NCI-H128 (cell line): ENCODE results near the gene USP44.
"Not testable (repeated sequence)": the region's sequence is repeated elsewhere in the genome, so short reads cannot be mapped to it uniquely, and the experiment has no call there.

Source experiments
- DNase-seq: peaks from one replicate; lab custom pipeline; 2025; ENCODE audit not compliant: unreplicated experiment; lab: John Stamatoyannopoulos, UW

The USP44 gene

DNA sequence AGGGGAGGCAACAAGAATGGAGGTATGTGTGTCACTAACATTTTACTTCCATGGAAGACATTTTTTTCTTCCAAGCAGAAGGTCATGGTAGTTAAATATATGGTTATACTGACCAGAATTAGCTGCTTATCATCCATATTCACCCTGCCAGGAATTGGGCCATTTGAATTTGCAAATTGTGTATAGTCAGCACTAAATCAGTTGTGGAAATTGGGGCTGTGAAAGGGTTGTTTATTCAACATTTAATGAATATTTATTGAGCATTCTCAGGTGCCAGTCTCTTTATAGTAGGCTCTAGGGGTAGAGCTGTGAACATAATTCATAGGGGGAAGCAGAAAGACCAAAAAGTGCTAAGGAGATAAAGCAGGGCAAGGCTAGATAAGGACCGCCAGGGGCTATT lies 39.3 kb downstream of the USP44 start:
- no peak for DNase-seq

DNA sequence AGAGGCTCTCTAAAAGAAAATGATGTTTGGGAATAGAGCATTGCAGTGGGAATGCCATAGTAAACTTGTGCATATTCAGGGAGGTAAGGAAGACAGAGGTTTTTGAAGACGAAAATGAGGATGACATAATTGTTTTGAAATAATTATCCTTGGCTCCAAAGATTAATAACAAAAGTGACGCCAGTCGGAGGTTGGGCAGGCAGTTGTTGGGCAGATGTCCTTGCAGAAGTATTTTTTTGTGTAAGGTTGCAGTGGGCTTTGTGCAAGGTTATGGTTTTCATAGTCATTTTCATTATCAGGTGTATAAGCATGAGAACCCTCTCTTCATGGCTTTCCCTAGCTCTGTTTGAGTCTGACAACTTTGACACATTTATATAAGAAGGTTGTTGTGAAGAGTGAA lies 42.0 kb downstream of the USP44 start:
- no peak for DNase-seq

DNA sequence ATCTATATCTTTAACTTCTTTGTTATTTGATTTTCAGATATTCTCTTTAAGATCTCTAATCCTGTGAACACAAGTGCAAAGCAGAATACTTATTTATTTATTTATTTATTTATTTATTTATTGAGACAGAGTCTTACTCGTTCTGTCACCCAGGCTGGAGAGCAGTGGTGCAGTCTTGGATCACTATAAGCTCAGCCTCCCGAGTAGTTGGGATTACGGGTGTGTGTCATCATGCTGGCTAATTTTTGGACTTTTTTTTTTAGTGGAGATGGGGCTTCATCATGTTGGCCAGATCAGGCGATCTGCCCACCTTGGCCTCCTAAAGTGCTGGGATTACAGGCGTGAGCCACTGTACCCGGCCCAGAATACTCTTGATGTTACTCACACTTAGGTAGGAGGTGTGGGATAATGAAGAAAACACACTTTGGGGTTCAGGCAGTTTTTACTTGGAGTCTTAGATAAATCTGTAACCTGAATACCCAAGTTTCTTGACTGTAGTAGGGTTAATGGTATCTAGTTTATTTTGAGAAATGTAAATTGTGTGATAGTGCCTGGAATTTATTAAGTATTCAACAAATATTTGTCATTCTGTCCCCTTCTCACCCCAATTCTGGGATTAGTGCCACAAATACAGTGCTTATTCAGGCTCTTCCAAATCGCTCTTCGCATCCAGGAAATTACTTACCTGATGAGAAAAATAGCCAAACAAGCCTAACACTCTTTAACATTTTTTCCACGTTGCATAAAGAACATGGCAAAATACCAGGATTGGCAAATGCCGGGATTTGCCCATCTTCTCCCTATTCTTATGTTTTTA lies 44.4 kb downstream of the USP44 start:
- DNase-seq, result no peak

DNA sequence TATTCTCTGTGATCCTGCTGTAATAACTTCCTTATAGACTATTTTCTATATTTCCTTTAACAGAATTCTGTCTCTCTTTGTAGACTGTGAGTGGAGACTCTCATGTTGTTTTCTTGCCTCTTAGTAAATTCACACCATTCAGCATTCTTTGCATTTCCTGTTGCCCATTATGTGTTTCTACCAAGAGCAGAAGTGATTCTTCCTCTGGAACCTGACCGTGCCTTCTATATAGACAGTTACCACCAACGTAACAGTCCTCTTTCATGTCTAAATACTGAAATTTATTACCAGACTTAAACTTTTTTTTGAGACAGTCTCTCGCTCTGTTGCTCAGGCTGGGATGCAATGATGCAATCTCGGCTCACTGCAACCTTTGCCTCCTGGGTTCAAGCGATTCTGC lies 46.2 kb downstream of the USP44 start:
- no peak for DNase-seq

DNA sequence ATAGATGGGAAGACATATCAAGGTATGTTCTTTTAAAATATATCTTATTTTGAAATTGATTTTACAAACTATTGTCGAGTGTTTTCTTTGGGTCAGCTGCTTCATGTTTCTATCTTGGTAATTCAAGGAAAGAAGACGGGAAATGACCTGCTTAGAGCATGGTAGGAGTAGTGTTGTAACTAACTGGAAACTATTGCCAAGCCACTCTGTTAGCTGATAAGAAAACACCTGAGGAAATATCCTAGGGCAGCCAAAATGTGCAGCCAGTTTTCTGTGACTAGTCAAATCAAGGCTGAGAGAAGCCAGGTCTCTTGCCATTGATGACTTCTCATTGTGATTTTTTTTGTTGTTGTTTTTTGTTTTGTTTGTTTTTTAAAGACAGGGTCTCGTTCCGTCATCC lies 47.1 kb downstream of the USP44 start:
- DNase-seq, result no peak

DNA sequence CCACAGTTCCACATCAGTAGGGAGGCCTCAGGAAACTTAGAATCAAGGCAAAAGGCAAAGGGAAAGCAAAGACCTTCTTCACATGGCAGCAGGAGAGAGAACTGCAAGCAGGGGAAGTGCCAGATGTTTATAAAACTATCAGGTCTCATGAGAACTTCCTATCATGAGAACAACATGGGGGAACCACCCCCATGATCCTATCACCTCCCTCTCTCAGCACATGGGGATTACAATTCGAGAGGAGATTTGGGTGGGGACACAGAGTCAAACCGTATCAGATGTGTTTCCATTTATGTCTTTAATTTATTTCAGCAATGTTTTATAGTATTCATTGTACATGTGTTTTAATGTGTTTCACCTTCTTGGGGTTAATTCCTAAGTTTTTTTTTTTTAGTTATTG lies 51.5 kb downstream of the USP44 start:
- no peak for DNase-seq

DNA sequence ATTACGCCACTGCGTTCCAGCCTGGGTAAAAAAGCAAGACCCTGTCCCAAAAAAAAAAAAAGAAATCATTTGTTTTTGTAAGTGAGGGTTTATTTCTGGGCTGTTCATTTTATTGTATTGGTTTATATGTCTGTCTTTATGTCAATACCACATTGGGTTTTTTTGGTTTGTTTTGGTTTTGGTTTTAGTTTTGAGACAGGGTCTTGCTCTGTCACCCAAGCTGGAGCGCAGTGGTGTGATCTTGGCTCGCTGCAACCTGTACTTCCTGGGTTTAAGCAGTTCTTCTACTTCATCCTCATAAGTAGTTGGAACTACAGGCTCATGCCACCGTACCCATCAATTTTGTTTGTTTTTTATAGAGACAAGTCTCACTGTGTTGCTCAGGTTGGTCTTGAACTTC lies 52.3 kb downstream of the USP44 start:
- DNase-seq, result no peak

DNA sequence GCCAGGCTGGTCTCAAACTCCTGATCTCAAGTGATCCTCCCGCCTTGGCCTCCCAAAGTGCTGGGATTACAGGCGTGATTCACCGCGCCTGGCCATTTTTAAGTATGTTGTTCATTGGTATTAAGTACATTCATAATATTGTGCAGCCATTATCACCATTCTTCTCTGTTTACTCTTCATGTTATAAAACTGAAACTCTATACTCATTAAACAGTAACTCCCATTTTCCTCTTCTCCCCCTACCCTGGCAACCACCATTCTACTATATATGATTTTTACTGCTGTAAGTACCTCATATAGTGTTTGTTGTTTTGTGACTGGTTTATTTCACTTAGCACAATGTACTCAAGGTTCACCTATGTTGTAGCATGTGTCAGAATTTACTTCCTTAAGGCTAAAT lies 54.2 kb downstream of the USP44 start:
- DNase-seq, result no peak

DNA sequence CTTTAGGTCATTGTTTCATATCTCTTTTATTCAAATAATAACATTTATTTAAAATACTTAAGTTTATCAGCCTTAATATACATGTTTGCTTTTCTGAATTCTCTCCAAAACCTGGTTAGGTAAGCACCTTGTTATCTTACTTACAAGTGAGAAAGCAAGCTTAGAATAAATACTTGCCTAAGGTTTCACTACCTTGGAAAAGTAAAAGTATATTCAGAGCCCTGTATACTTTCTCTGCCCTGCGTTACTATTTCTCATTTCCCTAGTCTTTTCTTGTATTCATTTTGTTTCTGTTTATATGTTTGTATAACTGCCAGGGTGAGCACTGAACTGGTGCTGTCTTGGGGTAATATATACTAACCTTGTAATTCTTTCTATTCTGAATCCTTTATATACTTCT lies 55.8 kb downstream of the USP44 start:
- no peak for DNase-seq

DNA sequence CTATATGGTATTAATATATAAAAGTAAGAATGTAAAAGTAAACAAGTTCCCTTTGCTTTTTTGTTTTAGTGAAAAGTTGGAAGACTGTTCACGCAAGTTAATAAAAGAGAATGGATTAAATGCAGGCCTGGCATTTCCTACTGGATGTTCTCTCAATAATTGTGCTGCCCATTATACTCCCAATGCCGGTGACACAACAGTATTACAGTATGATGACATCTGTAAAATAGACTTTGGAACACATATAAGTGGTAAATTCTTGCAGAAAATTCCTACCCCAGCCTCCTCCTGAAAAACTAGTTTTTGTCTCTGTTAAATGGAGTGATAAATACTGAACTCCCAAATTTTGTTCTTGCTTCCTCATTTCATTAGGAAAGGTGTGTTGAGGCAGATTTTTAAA lies 56.4 kb downstream of the USP44 start:
- no peak for DNase-seq

DNA sequence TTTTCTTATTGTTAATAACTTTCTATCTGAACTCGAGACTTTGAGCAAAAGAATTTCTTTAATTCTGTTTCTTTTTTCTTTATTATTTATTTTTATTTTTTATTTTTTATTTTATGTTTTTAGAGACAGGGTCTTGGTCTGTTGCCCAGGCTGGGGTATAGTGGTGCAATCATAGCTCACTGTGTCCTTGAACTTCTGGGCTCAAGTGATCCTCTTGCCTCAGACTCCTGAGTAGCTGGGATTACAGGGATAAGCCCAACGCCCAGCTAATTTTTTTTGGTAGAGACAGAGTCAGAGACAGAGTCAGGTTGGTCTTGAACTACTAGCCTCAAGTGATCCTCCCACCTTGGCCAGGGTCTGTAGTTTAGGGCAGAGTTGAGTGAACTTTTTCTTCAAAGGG lies 58.8 kb downstream of the USP44 start:
- no peak for DNase-seq

DNA sequence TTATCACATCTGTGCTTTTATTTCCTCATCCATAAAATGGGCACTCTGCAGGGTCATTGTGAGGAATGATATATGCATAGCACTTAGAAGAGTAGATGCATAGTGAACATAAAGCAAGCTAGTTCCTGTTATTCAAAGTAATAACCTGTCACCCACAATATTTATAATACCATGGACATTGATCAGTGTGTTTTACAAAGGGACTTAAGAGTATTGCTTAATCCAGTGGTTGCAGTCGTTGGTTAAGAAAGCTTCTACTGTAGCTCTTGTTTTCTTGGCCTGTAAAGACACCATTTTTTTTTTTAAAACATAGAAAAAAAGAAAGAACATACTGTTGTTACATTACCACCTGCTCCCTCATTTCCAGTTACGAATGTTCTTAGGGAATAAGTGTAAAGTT lies 64.3 kb downstream of the USP44 start:
- DNase-seq, result no peak

DNA sequence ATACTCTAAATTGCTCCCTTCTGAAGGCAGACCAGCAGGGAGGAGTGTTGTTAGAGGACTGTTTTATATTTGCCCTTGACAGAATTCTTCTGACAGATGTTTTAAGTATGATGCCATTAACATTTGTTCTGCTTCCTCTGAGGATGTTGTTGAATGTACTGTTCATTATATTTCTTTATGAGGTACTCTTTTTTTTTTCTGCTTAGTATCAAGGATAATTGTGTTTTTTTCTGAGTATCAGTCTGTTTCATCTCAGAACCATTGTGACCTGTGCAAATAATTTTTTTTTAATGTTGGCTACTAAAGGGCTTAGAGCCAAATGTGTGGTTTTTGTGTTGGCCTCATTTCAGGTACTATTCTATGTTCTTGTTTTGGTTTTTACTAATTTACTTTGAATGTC lies 66.8 kb downstream of the USP44 start:
- DNase-seq, result no peak

DNA sequence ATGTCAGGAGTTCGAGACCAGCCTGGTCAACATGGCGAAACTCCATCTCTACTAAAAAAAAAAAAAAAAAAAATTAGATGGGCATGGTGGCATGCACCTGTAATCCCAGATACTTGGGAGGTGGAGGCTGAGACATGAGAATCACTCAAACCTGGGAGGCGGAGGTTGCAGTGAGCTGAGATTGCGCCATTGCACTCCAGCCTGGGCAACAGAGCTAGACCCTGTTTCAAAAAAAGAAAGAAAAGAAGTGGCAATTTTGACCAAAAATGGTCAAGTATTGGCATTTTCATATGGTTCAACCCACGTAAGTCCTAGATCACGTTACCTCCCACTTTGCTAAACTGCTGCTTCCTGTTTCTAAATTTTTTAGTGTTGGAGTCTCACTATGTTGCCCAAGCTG lies 68.7 kb downstream of the USP44 start:
- not testable (repeated sequence) for DNase-seq

DNA sequence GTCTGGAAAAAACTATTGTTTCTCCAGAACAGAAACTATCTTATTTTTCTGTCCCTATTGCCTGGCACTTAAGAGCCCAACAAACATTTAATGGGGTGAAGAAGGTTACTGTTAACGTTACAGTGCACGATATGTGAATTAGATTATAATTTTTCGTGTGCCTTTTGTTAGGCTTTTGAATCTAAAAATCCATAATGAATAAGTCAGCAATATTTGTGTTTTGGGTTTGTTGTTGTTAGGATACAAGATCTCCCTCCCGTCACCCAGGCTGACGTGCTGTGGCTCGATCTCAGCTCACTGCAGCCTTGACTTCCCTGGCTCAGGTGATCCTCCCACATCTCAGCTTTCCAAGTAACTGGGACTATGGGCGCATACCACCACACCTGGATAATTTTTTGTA lies 69.4 kb downstream of the USP44 start:
- no peak for DNase-seq

DNA sequence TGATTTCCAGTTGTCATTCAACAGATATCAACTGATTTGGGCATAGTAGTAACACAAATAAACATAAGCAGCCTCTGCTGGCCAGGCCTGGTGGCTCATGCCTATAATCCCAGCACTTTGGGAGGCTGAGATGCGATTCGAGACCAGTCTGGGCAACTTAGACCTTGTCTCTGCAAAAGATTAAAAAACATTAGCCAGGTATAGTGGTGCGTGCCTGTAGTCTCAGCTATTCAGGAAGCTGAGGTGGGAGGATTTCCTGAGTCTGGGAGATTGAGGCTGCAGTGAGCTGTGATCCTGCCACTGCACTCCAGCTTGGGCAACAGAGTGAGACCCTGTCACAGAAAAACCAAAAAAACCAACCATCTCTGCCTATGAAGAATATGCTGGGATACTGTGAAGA lies 70.2 kb downstream of the USP44 start:
- DNase-seq, result no peak

DNA sequence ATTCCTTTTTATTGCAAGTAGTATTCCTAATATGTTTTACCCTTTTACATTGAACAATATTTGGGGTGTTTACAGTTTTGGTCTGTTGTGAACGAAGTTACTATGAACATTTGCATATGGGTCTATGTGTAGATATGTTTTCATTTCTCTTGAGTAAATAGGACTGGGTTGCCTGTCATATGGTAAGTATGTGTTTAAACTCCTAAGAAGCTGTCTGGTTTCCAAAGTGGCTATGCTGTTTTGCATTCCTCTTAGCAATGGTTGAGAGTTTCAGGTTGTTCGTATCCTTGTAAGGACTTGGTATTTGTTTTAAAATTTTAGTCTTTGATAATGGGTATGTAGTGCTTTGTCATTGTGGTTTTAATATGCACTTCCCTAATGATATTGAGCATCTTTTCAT lies 71.0 kb downstream of the USP44 start:
- no peak for DNase-seq

DNA sequence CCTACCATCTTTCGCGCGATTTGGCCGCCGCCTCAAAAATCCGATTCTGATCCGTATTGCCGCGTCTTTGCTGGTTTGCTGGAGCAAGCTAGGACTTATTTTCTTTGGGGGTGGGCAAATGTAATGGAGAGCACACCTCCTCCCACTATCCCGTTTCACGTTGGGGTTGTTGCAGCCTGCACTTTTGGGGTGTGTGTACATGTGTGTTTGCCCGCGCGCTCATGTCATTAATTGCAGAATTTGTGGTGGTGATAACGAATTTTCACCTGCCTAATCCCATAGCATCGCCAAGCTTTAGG lies 76.7 kb downstream of the USP44 start:
- no peak for DNase-seq

DNA sequence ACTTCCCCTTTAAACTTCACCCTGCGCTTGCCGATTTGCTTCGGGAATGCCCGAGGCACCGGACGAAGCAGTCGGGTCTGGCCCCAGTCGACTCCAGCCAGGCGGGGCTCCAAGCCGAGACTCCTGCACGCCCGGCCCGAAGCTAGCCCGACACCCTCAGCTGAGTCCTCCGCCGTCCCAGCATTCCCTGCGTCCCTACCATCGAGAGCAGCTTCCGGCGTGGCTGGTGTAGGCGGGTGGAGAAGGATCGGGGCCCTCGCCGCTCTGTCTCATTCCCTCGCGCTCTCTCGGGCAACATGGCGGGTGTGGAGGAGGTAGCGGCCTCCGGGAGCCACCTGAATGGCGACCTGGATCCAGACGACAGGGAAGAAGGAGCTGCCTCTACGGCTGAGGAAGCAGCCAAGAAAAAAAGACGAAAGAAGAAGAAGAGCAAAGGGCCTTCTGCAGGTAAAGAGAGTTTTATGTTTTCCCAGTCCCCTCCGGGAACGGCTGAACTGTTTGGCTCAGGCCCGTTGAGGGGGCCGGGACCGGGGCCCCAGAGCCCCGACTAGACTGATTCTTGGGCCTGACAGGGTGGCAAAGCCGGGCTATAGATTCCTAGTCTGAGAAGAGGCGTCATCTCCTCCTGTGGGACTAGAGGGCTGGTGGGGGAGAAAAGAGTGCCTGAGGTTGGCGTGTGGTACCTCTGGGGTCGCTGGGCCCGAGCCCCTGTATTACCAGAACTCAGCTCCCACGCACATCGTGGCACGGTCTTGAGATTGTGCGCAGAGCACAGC lies 77.2 kb downstream of the USP44 start, which contains the start of gene METAP2:
Gene METAP2, plus strand, starts transcription at position 269 of the 776 bp plus-strand sequence. Its CDS starts 28 bp downstream, at position 297.
- peak; percentile 93 for DNase-seq

DNA sequence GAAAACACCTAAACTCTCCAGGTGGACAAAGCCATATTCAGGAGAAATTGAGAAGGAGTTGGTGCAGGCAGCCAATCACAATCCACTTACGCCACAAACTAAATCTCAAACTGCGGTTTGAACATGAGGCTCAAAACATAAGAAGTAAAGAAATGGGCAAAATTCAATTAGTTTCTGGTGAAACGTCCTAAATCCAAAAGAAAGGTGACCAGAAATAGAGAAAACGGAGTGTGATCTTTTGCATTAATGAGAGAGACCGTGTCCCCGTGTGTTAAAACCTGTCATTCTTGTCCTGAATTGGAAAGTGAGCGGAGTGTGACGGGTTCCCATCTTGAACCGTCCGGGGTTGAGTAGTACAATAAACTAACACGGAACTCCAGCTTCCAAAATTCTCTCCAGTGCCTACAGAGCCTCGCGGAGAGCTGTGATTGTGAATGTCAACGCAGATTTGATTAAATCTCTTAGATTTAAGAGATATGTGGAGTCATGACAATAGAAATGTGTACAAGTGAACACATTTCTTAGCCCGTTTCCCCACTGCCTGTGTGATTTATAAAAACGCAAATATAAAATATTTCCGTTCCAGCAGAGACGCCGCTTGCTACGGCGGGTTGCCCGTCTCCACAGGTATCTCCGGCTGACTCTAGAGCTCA lies 77.9 kb downstream of the USP44 start:
- DNase-seq, result no peak

DNA sequence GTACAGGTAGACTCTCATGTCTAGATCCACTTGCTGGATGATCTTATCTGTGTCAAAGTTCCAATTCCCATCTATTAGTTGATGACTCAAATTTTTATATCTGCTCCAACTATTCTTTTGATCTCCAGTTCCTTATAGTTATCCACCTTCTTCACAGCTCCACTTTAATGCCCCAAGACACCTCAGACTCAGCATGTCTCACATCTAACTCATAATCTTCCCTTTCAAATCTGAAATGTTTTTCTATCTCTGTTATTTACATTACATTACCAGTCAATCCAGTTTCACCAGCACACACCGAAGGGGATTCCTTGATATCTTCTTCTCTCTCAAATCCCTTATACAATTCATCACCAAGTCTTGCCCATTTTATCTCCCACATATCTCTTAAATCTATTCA lies 81.0 kb downstream of the USP44 start:
- DNase-seq, result no peak
